Measurements from ENCODE around the gene CLVS2.

CLVS2 gene

DNA sequence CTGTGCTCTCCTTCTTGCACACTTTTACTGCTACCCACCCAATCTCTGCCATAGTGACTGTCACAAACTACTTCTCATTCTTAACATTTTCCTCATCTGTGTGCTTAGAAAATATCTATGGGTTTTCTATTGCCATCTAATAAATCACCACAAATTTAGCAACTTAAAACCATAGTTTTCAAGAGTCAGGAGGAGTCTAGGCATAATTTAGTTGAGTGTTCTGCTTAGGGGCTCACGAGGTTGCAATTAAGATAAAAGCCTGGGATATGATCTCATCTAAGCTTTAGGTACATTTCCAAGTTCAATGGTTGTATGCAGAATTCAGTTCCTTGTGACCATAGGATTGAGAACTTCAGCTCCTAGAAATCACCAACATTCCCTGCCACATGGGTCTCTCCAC lies 98.8 kb downstream of the CLVS2 start:
- TF ChIP-seq, protein P1, sequence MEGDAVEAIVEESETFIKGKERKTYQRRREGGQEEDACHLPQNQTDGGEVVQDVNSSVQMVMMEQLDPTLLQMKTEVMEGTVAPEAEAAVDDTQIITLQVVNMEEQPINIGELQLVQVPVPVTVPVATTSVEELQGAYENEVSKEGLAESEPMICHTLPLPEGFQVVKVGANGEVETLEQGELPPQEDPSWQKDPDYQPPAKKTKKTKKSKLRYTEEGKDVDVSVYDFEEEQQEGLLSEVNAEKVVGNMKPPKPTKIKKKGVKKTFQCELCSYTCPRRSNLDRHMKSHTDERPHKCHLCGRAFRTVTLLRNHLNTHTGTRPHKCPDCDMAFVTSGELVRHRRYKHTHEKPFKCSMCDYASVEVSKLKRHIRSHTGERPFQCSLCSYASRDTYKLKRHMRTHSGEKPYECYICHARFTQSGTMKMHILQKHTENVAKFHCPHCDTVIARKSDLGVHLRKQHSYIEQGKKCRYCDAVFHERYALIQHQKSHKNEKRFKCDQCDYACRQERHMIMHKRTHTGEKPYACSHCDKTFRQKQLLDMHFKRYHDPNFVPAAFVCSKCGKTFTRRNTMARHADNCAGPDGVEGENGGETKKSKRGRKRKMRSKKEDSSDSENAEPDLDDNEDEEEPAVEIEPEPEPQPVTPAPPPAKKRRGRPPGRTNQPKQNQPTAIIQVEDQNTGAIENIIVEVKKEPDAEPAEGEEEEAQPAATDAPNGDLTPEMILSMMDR (IDR thresholded peaks at IDR 0.05), result no peak

- TF ChIP-seq, protein P1 (IDR thresholded peaks at IDR 0.05), result no peak
Measured at GRCh38 chr6:123105561-123105960, 109.5 kb downstream of the CLVS2 start.

DNA sequence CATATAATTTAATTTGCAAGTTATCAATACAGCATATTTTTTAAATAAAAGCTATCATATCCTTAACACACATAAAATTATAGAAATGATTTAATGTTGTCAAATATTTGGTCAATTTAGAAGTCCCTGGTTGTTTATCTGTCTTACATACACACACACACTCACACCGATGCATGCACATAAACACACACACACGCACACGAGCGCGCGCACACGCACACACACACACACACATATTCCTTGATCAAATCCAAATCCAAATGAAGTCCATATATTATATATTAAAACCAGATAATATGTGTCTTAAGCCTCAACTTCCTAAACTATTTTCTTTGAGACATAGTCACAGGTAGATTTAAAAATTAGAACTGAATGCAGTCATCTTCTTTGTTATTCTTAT lies 120.3 kb downstream of the CLVS2 start:
- TF ChIP-seq, protein P1 (IDR thresholded peaks at IDR 0.05), result no peak

DNA sequence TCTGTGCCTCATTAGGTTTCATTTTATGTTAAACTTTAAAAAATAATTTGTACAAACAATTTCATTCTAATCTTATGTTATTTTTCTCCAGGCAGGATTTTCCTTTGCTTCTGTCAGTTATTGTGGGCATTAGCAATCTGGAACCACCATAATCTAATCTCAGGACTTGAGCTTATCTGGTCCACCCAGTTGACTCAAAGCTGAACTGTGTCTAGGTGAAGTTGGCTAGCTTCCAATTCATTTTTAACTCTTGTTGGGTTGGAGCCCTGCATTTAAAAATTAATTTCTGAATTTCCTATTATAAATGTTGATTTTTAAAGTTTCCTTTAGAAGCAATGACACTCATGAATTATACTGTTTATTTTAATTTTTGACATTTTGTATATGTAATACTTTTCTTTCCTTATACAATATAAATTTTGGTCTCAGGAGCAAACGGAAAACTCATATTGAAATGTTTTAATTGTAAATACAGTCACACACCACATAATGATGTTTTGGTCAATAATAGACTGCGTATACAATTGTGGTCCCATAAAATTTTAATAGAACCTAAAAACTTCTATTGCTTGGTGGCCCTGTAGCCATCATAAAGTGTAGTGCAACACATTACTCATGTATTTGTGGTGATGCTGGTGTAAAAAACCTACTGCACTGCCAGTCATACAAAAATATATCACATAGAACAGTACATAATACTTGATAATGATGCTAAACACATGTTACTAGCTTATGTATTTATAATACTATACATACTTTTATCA lies 121.3 kb downstream of the CLVS2 start:
- TF ChIP-seq, protein P1 (IDR thresholded peaks at IDR 0.05), result no peak

- TF ChIP-seq, protein P1 (IDR thresholded peaks at IDR 0.05), result no peak
Measured at GRCh38 chr6:123118811-123119210, 122.8 kb downstream of the CLVS2 start.
